DMS79 (cell line): Measurements from ENCODE around the gene SPATA6L.
"Not testable (repeated sequence)": the region's sequence is repeated elsewhere in the genome, so short reads cannot be mapped to it uniquely, and the experiment has no call there.

Source experiments
- DNase-seq: peaks from one replicate; lab custom pipeline; 2025; lab: John Stamatoyannopoulos, UW

The SPATA6L gene

GRCh38 chr9:4674783-4675182 is 8.5 kb upstream of the SPATA6L start:
- DNase-seq, result no peak

DNA sequence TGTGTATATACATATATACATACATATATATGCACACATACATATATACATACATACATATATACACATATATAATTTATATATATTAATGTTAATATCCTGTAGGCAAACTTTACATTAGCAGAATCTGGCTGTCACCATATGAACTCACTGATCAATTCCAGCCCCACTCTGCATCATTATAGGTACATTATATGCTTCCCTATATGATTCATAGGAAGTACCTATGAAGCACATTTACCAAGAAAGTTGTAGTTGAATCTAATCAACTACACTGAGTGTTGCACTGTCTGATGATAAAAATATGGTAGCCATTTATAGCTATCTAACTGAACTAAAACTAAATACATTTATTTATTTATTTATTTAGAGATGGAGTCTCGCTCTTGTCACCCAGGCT is 5.5 kb upstream of the SPATA6L start:
- DNase-seq, result no peak

- DNase-seq, result no peak
These were observed 4.3 kb upstream of the SPATA6L start for GRCh38 chr9:4670591-4670990.

DNA sequence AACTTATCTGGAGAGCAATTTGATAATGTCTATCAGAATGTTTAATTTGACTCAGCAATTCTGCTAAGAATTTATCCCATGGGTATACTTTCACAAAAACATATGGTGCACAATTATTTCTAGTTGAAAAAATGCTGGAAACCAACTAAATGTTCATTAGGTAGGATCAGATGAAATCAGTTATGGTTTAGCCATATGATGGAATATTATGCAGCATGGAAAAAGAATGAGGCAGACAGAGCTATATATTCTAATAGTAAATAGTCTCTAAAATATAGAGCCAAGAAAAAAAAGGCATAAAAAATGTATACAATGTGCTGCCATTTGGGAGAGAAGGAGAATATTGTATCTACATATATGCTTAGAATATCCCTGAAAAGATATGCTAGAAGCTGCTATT is 3.6 kb upstream of the SPATA6L start:
- DNase-seq, result no peak

GRCh38 chr9:4668604-4669003 is 2.3 kb upstream of the SPATA6L start:
- DNase-seq, result no peak

GRCh38 chr9:4667681-4668080 is 1.4 kb upstream of the SPATA6L start:
- no peak for DNase-seq

DNA sequence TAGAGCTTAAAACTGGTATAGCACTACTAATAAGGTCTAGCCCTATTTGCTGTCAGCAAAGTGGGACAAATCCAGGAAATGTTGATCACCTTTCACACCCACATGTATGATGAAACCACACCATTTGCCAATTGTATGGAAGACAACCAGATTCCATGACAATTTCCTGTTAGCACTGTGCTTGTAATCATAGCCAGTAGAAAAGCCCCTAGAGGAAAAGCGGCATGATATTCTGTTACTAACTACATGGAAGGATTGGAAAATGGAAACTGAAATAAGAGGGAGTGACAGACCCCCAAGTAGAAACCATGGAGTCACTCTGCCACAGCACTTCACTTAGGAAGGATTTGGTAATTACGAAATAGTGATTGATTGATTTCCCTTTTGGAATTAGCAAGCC is 923 bp downstream of the SPATA6L start:
- DNase-seq, result no peak

GRCh38 chr9:4663956-4664355 is 2.3 kb downstream of the SPATA6L start:
- DNase-seq, result no peak

GRCh38 chr9:4662989-4663792 is 3.1 kb downstream of the SPATA6L start:
- no peak for DNase-seq

DNA sequence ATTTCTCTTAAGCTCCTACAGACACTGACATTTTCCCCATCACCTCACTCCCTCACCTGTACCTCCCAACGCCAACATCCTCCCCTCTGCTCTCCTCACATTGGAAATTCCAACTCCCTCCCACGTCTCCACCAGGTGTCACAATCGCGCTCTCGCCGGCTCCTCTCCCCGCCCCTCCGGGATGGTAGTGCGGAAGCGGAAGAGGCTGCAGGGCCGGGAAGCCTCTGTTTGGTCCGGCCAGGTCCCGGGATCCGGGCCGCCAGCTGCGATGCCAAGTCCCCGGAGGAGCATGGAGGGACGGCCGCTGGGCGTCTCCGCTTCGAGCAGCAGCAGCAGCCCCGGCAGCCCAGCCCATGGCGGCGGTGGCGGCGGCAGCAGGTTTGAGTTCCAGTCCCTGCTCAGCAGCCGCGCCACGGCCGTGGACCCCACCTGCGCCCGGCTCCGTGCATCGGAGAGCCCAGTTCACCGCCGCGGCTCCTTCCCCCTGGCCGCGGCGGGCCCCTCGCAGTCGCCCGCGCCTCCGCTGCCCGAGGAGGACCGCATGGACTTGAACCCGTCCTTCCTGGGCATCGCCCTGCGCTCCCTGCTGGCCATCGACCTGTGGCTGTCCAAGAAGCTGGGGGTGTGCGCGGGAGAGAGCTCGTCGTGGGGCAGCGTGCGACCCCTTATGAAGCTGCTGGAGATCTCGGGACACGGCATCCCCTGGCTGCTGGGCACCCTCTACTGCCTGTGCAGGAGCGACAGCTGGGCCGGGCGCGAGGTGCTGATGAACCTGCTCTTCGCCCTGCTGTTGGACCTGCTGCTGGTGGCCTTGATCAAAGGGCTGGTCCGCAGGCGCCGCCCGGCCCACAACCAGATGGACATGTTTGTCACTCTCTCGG is 3.9 kb downstream of the SPATA6L start, which contains the start of gene PLPP6:
Gene PLPP6 (plus strand): TSS at position 187 of the 881 bp plus-strand sequence. CDS start 82 bp downstream, at position 269.
- peak; percentile 88 for DNase-seq

GRCh38 chr9:4661611-4662010 is 4.7 kb downstream of the SPATA6L start:
- DNase-seq, result peak; percentile 52

DNA sequence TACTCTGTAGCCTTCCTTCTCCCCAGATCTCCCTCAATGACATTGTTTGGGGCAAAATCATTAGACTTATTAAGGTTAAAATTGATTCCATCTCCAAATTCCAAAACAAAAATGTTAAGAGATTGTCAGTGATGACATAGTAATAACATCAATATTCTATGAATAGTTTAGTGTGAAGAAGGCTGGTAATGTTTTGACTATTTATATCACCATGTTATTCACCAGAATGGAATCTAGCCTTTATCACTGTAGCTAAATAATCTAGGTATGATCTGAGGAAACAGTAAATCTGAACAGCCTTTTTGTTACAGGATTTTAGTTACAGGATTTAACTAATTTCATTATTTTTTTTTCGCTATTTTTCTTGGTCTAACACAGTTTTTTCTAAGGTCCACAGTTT is 5.1 kb downstream of the SPATA6L start:
- DNase-seq, result no peak

DNA sequence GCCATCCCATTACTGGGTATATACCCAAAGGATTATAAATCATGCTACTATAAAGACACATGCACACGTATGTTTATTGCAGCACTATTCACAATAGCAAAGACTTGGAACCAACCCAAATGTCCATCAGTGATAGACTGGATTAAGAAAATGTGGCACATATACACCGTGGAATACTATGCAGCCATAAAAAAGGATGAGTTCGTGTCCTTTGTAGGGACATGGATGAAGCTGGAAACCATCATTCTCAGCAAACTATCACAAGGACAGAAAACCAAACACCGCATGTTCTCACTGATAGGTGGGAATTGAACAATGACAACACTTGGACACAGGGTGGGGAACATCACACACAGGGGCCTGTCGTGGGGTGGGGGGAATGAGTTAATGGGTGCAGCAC is 5.6 kb downstream of the SPATA6L start:
- DNase-seq, result not testable (repeated sequence)

- DNase-seq, result no peak
These were observed 8.7 kb downstream of the SPATA6L start for GRCh38 chr9:4657426-4658159.

GRCh38 chr9:4656621-4657020 is 9.7 kb downstream of the SPATA6L start:
- DNase-seq, result no peak

DNA sequence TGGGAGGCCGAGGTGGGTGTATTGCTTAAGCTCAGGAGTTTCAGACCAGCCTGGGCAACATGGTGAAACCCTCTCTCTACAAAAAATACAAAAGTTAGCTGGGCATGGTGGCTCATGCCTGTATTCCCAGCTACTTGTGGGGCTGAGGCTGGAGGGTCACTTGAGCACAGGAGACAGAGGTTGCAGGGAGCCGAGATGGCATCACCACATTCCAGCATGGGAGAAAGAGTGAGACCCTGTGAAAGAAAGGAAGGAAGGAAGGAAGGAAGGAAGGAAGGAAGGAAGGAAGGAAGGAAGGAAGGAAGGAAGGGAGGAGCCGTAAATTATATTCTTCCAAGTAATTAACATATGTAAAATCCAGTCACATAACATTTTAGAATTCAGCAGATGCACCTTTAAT is 10.1 kb downstream of the SPATA6L start:
- DNase-seq, result not testable (repeated sequence)

DNA sequence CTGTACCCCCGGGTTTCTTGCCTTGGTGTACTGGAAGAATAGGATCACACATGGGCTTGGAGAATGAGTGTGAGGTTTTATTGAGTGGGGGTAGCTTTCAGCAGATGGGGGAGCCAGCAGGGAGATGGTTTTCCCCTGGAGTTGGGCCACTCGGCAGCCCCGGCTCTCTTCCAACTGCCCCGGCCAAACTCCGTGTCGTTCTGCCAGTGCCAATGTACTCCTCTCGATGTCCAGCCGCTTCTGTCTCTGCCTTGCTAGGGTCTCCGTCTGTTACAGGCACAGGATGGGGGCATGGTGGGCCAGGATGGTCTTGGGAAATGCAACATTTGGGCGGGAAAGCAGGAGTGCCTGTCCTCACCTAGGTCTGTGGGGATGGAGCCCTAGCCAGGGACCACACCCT is 11.7 kb downstream of the SPATA6L start:
- no peak for DNase-seq

DNA sequence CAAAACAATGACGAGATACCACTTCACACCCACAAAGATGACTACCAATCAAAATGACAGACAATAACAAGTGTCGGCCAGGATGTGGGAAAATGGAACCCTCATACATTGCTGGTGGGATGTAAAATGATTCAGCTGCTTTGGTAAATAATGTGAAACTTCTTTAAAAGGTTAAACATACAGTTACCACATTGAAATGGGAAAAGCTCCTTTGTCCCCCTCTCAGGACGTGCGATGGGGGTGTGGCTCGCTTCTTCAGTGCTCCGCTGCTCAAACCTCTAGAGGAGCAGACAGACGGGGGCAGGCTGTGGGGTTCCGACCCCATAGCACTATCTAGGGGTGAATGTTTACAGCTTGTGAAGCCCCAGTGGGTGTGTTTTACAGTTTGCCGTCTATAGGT is 12.2 kb downstream of the SPATA6L start:
- DNase-seq, result no peak

- no peak for DNase-seq
These were observed 23.9 kb downstream of the SPATA6L start for GRCh38 chr9:4642351-4642750.

DNA sequence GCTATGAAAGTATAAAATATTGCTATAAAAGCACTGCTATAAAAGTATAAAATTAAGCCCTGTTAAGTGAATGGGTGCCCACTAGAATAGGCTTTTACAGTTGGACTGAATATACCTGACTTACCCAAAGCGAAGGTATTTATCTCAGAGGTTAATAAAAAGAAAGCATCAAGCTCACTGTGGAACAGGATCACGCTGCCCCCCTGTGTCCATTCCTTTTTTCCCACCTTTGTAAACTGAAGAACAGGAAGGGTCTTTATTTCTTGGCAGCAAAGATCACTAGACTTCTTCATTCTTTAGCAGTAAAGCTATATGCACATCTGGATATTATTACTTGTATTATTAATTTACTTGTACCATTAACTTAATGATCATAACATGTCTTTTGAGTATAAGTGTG is 26.3 kb downstream of the SPATA6L start:
- peak; percentile 17 for DNase-seq

GRCh38 chr9:4639420-4639819 is 26.9 kb downstream of the SPATA6L start:
- DNase-seq, result no peak

GRCh38 chr9:4638968-4639367 is 27.3 kb downstream of the SPATA6L start:
- DNase-seq, result no peak
